Liver (tissue), 9 donors: ENCODE measurements around the gene ADGRA1. TPM values are rescaled to one million over a fixed set of nuclear protein-coding genes. Genes with fewer than 3 reads are reported as not detected.

ENCODE experiments used
- DNase-seq: peaks from one replicate; pipeline ENCODE4 v3.0.0-alpha.2; 2017; ENCODE audit warnings: low spot score
- H3K27ac ChIP-seq, 2 donors: one replicate each; pipeline ENCODE4 v1.7.0; 2013; ENCODE audit warnings: inconsistent platforms in 2 of 2, low read length in 2 of 2, control low read depth in 1 of 2, low read depth in 1 of 2, mild to moderate bottlenecking in 1 of 2
- H3K27me3 ChIP-seq, 4 donors: one replicate each; pipeline versions ENCODE4 v1.6.1 to v1.7.0; 2013; ENCODE audit warnings: low read length in 3 of 4, inconsistent platforms in 1 of 4, mild to moderate bottlenecking in 1 of 4, moderate library complexity in 1 of 4; ENCODE audit not compliant: control insufficient read depth in 4 of 4, insufficient read depth in 4 of 4
- H3K36me3 ChIP-seq, 4 donors: one replicate each; pipeline versions ENCODE4 v1.6.1 to v1.7.0; 2013; ENCODE audit warnings: low read length in 3 of 4, mild to moderate bottlenecking in 3 of 4, low read depth in 1 of 4, moderate library complexity in 1 of 4; ENCODE audit not compliant: control insufficient read depth in 4 of 4, insufficient read depth in 3 of 4
- H3K4me1 ChIP-seq, 4 donors: one replicate each; pipeline versions ENCODE4 v1.6.1 to v1.7.0; 2013; ENCODE audit warnings: low read length in 3 of 4, mild to moderate bottlenecking in 3 of 4, moderate library complexity in 1 of 4; ENCODE audit not compliant: control insufficient read depth in 4 of 4, insufficient read depth in 4 of 4
- H3K4me3 ChIP-seq, 3 donors: one replicate each; pipeline versions ENCODE4 v1.6.1 to v1.7.0; 2013; ENCODE audit warnings: low read length in 3 of 3, control low read depth in 1 of 3, low read depth in 1 of 3, mild to moderate bottlenecking in 1 of 3
- H3K9ac ChIP-seq, 2 donors: one replicate each; pipeline ENCODE4 v1.7.0; 2013; ENCODE audit warnings: low read length in 2 of 2, mild to moderate bottlenecking in 2 of 2, moderate library complexity in 2 of 2, control low read depth in 1 of 2, low read depth in 1 of 2
- H3K9me3 ChIP-seq, 4 donors: one replicate each; pipeline versions ENCODE4 v1.6.1 to v1.7.0; 2013; ENCODE audit warnings: low read length in 3 of 4; ENCODE audit not compliant: control insufficient read depth in 4 of 4
- CTCF ChIP-seq: fragments of 150-350 bp; IDR thresholded peaks from 2 replicates; pipeline ENCODE4 v1.5.1; 2017; ENCODE audit warnings: improper control_type of control experiment, low read depth, low read length; ENCODE audit not compliant: missing input control
- EGR1 ChIP-seq, 2 donors: IDR thresholded peaks; 2 replicates each; pipeline ENCODE4 v1.6.1; 2016 to 2018; ENCODE audit warnings: antibody characterized with exemption in 2 of 2, low read depth in 2 of 2
- FOXA1 ChIP-seq: IDR thresholded peaks from 2 replicates; pipeline ENCODE4 v1.6.1; 2016; ENCODE audit warnings: antibody characterized with exemption
- FOXA2 ChIP-seq: IDR thresholded peaks from 2 replicates; pipeline ENCODE4 v1.6.1; 2016; ENCODE audit warnings: antibody characterized with exemption
- GABPA ChIP-seq, 2 donors: IDR thresholded peaks in 1 of 2; conservative IDR thresholded peaks in 1 of 2; 2 replicates each; pipeline ENCODE4 v1.6.1; 2016; ENCODE audit warnings: antibody characterized with exemption in 2 of 2, mild to moderate bottlenecking in 1 of 2, moderate library complexity in 1 of 2
- HNF4A ChIP-seq, 2 donors: conservative IDR thresholded peaks; 2 replicates each; pipeline ENCODE4 v1.6.1; 2016; ENCODE audit warnings: antibody characterized with exemption in 2 of 2, mild to moderate bottlenecking in 2 of 2
- HNF4G ChIP-seq: IDR thresholded peaks from 2 replicates; pipeline ENCODE4 v1.6.1; 2016; ENCODE audit warnings: antibody characterized with exemption
- JUND ChIP-seq, 2 donors: IDR thresholded peaks; 2 replicates each; pipeline ENCODE4 v1.6.1; 2016; ENCODE audit warnings: antibody characterized with exemption in 2 of 2
- RAD21 ChIP-seq, 2 donors: IDR thresholded peaks; 2 replicates each; pipeline ENCODE4 v1.6.1; 2016; ENCODE audit warnings: antibody characterized with exemption in 2 of 2, mild to moderate bottlenecking in 2 of 2
- RXRA ChIP-seq, 2 donors: IDR thresholded peaks; 2 replicates each; pipeline ENCODE4 v1.6.1; 2017 to 2018; ENCODE audit warnings: antibody characterized with exemption in 2 of 2, mild to moderate bottlenecking in 1 of 2
- SP1 ChIP-seq: IDR thresholded peaks from 2 replicates; pipeline ENCODE4 v1.6.1; 2018; ENCODE audit warnings: antibody characterized with exemption, mild to moderate bottlenecking
- TAF1 ChIP-seq: conservative IDR thresholded peaks from 2 replicates; pipeline ENCODE4 v1.6.1; 2016; ENCODE audit warnings: antibody characterized with exemption, mild to moderate bottlenecking
- ZBTB33 ChIP-seq: IDR thresholded peaks from 2 replicates; pipeline ENCODE4 v1.6.1; 2016; ENCODE audit warnings: antibody characterized with exemption
- WGBS: extraction: QIAGEN DNeasy Blood & Tissue Kit; methylation state at CpG from one replicate; pipeline ENCODE4 v1.1.7; 2013; 5-methylcytosine and 5-hydroxymethylcytosine counted together
- polyA plus RNA-seq, 2 donors: library from polyadenylated mRNA; stranded (reverse) in 1 of 2; unstranded in 1 of 2; fragments of 200-250 nt in 1 of 2; fragments of >200 nt in 1 of 2; fragmentation: Nextera tagmentation in 1 of 2; extraction: Ambion mirVana in 1 of 2; gene quantifications; one replicate each; pipeline versions ENCODE4 v1.2.1 to v1.2.3, GENCODE V29; 2013 to 2015
- total RNA-seq, 2 donors: library from RNA; depleted of rRNA; stranded (reverse); fragments of >200 nt; gene quantifications; one replicate each; pipeline ENCODE4 v1.2.3, GENCODE V29; 2014
- TF ChIP-seq, protein P1 (sequence below): IDR thresholded peaks from 2 replicates; pipeline ENCODE4 v1.6.1; 2016; ENCODE audit warnings: antibody characterized with exemption
- TF ChIP-seq, protein P2 (sequence below): IDR thresholded peaks from 2 replicates; pipeline ENCODE4 v1.6.1; 2016; ENCODE audit warnings: antibody characterized with exemption
- TF ChIP-seq, protein P3 (sequence below): IDR thresholded peaks from 2 replicates; pipeline ENCODE4 v1.6.1; 2016; ENCODE audit warnings: antibody characterized with exemption, mild to moderate bottlenecking
- donor health status: healthy.
- donor health status: healthy.
- donor health status: healthy.
- donor health status: healthy.
- donor health status: healthy.

The ADGRA1 gene
- total and polyA plus RNA-seq, 4 donors: 0.08 to 0.70 (median 0.12) TPM; not detected in 1

DNA sequence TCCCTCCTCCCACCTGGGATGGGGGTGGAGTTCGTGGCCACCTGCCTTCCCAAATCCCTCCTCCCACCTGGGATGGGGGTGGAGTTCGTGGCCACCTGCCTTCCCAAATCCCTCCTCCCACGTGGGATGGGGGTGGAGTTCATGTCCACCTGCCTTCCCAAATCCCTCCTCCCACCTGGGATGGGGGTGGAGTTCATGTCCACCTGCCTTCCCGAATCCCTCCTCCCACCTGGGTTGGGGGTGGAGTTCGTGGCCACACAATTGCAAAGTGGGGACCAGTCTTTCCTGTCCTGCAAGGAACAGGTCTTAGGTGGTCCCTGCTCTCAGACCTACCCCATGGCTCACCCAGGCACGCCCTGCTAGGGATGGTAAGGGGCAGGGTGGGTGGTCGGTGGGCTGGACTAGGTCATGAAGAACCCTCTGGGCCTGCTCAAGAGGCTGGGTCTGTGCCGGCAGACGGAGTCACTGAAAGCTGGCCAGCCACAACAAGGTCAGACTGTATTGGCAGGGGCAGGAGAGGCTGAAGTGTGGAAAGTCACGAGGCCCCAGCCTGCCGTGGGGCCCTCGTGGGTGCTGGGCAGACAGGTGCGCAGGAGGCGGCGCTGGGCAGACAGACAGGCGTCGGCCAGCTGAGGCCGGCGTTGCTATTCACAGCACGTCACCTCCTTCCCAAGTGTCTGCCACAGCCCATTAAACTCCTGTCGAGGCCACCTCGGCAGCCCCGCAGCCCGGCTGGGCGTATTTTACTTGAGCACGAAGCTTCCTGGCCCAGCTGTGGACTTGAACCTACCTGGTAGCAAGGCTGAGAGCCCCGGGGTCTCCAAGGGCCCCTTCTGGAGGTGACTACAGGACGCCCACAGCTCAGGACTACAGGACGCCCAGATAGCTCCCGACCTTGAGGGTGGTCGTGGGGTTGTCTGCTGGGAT, 76.4 kb downstream of the ADGRA1 start:
- no peak for DNase-seq
- Histone ChIP-seq H3K4me1 (peaks cover 0 to 28% (median 22%) of the 10 kb centered on the region in 4 donors), H3K27me3 (no peaks in the 10 kb centered on the region), H3K9me3 (no peaks in the 10 kb centered on the region), H3K36me3 (peaks cover 0 to 5% (median 0%) of the 10 kb centered on the region in 4 donors), H3K27ac (no peak overlapping the region), H3K9ac (no peak overlapping the region), H3K4me3 (no peak overlapping the region)
- TF ChIP-seq HNF4G (no peak), RAD21 (IDR thresholded peaks at IDR 0.05) (no peak), JUND (IDR thresholded peaks at IDR 0.05) (no peak), GABPA (IDR thresholded peaks at IDR 0.05 in 1 of 2, conservative IDR thresholded peaks at IDR 0.05 in 1 of 2) (no peak), TAF1 (no peak), CTCF (no peak), RXRA (IDR thresholded peaks at IDR 0.05) (no peak), SP1 (no peak), ZBTB33 (no peak), FOXA1 (no peak), FOXA2 (no peak), EGR1 (IDR thresholded peaks at IDR 0.05; ENCODE audit: low read depth in 2 of 2) (no peak)
- TF ChIP-seq, protein P1, sequence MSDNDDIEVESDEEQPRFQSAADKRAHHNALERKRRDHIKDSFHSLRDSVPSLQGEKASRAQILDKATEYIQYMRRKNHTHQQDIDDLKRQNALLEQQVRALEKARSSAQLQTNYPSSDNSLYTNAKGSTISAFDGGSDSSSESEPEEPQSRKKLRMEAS: no peak
- TF ChIP-seq, protein P2, sequence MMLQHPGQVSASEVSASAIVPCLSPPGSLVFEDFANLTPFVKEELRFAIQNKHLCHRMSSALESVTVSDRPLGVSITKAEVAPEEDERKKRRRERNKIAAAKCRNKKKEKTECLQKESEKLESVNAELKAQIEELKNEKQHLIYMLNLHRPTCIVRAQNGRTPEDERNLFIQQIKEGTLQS: no peak
- 79% methylated on average over 31 of the region's 31 CpGs for WGBS

GRCh38 chr10:133164816-133165555, 77.3 kb downstream of the ADGRA1 start:
- H3K27ac ChIP-seq: no peak overlapping the region
- H3K9ac ChIP-seq: no peak overlapping the region
- no peak overlapping the region for H3K4me3 ChIP-seq
- no peaks in the 10 kb centered on the region for H3K27me3 ChIP-seq
- H3K9me3 ChIP-seq: no peaks in the 10 kb centered on the region
- peaks cover 0 to 28% (median 22%) of the 10 kb centered on the region in 4 donors for H3K4me1 ChIP-seq
- peaks cover 0 to 6% (median 0%) of the 10 kb centered on the region in 4 donors for H3K36me3 ChIP-seq
- 85% methylated on average over 26 of the region's 26 CpGs for WGBS
- DNase-seq: no peak
- TF ChIP-seq ZBTB33 (no peak), FOXA1 (no peak), HNF4A (conservative IDR thresholded peaks at IDR 0.05) (no peak)
- TF ChIP-seq, protein P3, sequence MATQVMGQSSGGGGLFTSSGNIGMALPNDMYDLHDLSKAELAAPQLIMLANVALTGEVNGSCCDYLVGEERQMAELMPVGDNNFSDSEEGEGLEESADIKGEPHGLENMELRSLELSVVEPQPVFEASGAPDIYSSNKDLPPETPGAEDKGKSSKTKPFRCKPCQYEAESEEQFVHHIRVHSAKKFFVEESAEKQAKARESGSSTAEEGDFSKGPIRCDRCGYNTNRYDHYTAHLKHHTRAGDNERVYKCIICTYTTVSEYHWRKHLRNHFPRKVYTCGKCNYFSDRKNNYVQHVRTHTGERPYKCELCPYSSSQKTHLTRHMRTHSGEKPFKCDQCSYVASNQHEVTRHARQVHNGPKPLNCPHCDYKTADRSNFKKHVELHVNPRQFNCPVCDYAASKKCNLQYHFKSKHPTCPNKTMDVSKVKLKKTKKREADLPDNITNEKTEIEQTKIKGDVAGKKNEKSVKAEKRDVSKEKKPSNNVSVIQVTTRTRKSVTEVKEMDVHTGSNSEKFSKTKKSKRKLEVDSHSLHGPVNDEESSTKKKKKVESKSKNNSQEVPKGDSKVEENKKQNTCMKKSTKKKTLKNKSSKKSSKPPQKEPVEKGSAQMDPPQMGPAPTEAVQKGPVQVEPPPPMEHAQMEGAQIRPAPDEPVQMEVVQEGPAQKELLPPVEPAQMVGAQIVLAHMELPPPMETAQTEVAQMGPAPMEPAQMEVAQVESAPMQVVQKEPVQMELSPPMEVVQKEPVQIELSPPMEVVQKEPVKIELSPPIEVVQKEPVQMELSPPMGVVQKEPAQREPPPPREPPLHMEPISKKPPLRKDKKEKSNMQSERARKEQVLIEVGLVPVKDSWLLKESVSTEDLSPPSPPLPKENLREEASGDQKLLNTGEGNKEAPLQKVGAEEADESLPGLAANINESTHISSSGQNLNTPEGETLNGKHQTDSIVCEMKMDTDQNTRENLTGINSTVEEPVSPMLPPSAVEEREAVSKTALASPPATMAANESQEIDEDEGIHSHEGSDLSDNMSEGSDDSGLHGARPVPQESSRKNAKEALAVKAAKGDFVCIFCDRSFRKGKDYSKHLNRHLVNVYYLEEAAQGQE: no peak
- TF ChIP-seq, protein P2: no peak
